RWPE1 (cell line): ENCODE measurements around the gene RAD9B.

Source experiments
- CTCF ChIA-PET: fragments of 350-600 bp; sonication (Branson Sonifier 250); formaldehyde crosslinking; extraction: SDS; loops from one replicate; lab custom pipeline; 2021; lab: Yijun Ruan, JAX
- POLR2A ChIA-PET: fragments of 400-600 bp; formaldehyde crosslinking; extraction: SDS; loops from one replicate; lab custom pipeline; 2020; ENCODE audit warnings: antibody characterized with exemption; ENCODE audit not compliant: low non-redundant PET; lab: Yijun Ruan, JAX
- DNase-seq: peaks from one replicate; pipeline ENCODE4 v3.0.0; 2012; ENCODE audit warnings: low spot score
- H3K27ac ChIP-seq: fragments of 450-650 bp; 2 replicates; pipeline ENCODE4 v1.5.1; 2017
- TF ChIP-seq, protein P1 (sequence below): fragments of 450-650 bp; conservative IDR thresholded peaks from 2 replicates; pipeline ENCODE4 v1.5.1; 2017; ENCODE audit warnings: low read depth, mild to moderate bottlenecking

Gene RAD9B

DNA sequence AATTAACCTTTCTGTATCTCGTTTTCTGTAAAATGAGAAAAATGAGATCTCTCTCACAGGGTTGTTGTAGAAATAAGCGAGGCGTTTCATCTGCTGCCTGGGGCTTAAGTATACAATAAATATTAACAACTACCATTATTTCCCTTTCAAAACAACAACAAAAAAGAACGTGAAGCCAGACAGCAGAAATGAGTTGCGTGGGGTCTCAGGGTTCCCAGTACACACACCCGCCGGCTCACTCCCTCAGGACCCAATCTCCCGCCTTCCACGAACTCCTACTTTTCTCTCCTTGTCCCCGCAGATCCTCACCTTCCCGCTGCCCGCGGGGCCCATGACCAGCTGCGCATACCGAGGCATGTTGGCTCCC, 34.3 kb upstream of the RAD9B start:
- TF ChIP-seq, protein P1, sequence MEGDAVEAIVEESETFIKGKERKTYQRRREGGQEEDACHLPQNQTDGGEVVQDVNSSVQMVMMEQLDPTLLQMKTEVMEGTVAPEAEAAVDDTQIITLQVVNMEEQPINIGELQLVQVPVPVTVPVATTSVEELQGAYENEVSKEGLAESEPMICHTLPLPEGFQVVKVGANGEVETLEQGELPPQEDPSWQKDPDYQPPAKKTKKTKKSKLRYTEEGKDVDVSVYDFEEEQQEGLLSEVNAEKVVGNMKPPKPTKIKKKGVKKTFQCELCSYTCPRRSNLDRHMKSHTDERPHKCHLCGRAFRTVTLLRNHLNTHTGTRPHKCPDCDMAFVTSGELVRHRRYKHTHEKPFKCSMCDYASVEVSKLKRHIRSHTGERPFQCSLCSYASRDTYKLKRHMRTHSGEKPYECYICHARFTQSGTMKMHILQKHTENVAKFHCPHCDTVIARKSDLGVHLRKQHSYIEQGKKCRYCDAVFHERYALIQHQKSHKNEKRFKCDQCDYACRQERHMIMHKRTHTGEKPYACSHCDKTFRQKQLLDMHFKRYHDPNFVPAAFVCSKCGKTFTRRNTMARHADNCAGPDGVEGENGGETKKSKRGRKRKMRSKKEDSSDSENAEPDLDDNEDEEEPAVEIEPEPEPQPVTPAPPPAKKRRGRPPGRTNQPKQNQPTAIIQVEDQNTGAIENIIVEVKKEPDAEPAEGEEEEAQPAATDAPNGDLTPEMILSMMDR: no peak
- DNase-seq: no peak
- ChIA-PET CTCF (interaction anchor here (0.6 to 2.6 kb wide), 7 partner anchors 9 to 143 kb away, joined by 3 to 19 read pairs (median 4); partner anchors contain the start of gene ARPC3), POLR2A (interaction anchor here (1.2 to 1.3 kb wide), 2 partner anchors 9 to 34 kb away, joined by 3 to 6 read pairs; partner anchors contain the start of genes RAD9B and VPS29)
- peak overlapping the region; percentile 97 for H3K27ac ChIP-seq

- ChIA-PET POLR2A (interaction anchor here (1.1 to 1.3 kb wide), 4 partner anchors 10 to 133 kb away, joined by 3 to 6 read pairs (median 4); partner anchors contain the start of genes RAD9B and VPS29), CTCF (interaction anchor here (0.6 to 2.6 kb wide), 17 partner anchors 9 to 1842 kb away, joined by 3 to 19 read pairs (median 4); partner anchors contain the start of genes ARPC3 and RAD9B)
- H3K27ac ChIP-seq: peak within 1 kb of the TSS; percentile 97
- TF ChIP-seq, protein P1: no peak
- DNase-seq: peak; percentile 94
Measured at GRCh38 chr12:110468214-110469048, 33.7 kb upstream of the RAD9B start, which contains the start of the genes FAM216A and GPN3. TSS of gene FAM216A (plus strand) at chr12:110468845. CDS start at chr12:110468876, 31 bp downstream. TSS of gene GPN3 (minus strand) at chr12:110468257. CDS start at chr12:110468203, 54 bp downstream.

GRCh38 chr12:110475426-110475825, 26.7 kb upstream of the RAD9B start:
- ChIA-PET CTCF (interaction anchor here (0.6 to 0.7 kb wide), 2 partner anchors 15 to 22 kb away, joined by 3 to 4 read pairs; no protein-coding TSS in a partner anchor), POLR2A (no interaction called here)
- TF ChIP-seq, protein P1: no peak
- no peak overlapping the region for H3K27ac ChIP-seq
- no peak for DNase-seq

- ChIA-PET CTCF (interaction anchor here (0.6 to 1.5 kb wide), 3 partner anchors 14 to 47 kb away, joined by 3 to 7 read pairs (median 3); partner anchors contain the start of gene FAM216A), POLR2A (no interaction called here)
- peak; percentile 57 for DNase-seq
- TF ChIP-seq, protein P1: no peak
- H3K27ac ChIP-seq: no peak overlapping the region
Measured at GRCh38 chr12:110498984-110499706, 3.0 kb upstream of the RAD9B start.

GRCh38 chr12:110501399-110501751, 756 bp upstream of the RAD9B start:
- H3K27ac ChIP-seq: peak overlapping the region; percentile 98
- DNase-seq: peak; percentile 70
- CTCF ChIA-PET: no interaction called here
- TF ChIP-seq, protein P1: no peak
- POLR2A ChIA-PET: interaction anchor here (1.2 kb wide), 1 partner anchor 33 kb away, joined by 6 read pairs; the partner anchor contains the start of genes FAM216A and GPN3

- DNase-seq: no peak
- ChIA-PET CTCF (interaction anchor here (0.6 kb wide), 1 partner anchor 180 kb away, joined by 3 read pairs; no protein-coding TSS in a partner anchor), POLR2A (no interaction called here)
- H3K27ac ChIP-seq: no peak overlapping the region
- TF ChIP-seq, protein P1: no peak
Measured at GRCh38 chr12:110503432-110503831, 1.3 kb downstream of the RAD9B start.
